ENCODE data around the gene HGD. TPM values are rescaled to one million over a fixed set of nuclear protein-coding genes. Genes with fewer than 3 reads are reported as not detected.
"Not testable (repeated sequence)": the region's sequence is repeated elsewhere in the genome, so short reads cannot be mapped to it uniquely, and the experiment has no call there.

The HGD gene
- polyA plus RNA-seq, 4 donors = 14.4 to 71.8 (median 43.7) TPM

DNA sequence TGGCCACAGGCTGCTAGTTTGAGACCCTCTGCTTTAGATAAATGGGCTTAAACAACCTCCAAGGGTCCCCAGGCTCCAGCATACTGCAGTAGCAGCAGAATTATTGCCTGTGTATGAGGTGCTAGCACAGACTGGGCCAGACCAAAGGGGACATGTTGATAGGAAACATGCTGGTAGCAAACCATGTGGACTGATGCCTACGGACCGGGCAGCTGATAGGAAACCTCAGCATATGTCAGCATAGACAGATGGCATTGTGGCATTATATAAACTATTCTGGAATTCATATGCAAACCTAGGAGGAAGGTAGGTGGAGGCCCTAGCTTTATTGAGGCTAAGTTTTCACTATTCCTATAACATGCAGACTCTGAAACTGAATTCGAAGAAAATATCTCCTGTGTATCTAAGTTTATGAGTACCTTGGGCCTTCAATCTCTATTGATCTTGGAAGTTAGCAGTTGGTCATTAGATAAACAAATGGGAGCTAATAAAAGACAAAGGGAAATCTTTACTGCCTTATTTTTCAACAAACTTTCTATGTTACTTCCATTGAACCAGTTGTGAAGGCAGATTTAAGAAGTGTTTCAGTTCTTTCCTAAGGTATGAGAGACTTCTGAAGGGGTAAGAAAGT, 1.7 kb upstream of the HGD start:
- no peak overlapping the region for H3K27ac ChIP-seq (ENCODE audit: low read depth in 1 of 3, low read length in 2 of 3)
- no peak overlapping the region for H3K4me3 ChIP-seq (ENCODE audit: low read depth in 1 of 3, low read length in 3 of 3)
- FAIRE-seq = no peak
- 61 to 77% (median 65%) methylated on average over 3 of the region's 3 CpGs for WGBS, 3 donors
- peak; percentile 4 to 16 for DNase-seq
- peaks cover 0 to 2% (median 0%) of the 10 kb centered on the region in 3 donors for H3K36me3 ChIP-seq (ENCODE audit: control insufficient read depth in 3 of 3, insufficient read depth in 2 of 3, low read depth in 1 of 3, low read length in 3 of 3)
- no peaks in the 10 kb centered on the region for H3K27me3 ChIP-seq (ENCODE audit: control insufficient read depth in 3 of 3, insufficient read depth in 3 of 3, low read length in 3 of 3)
- no peaks in the 10 kb centered on the region for H3K9me3 ChIP-seq (ENCODE audit: control insufficient read depth in 2 of 2, insufficient read depth in 1 of 2, low read depth in 1 of 2, low read length in 1 of 2)
- H3K4me1 ChIP-seq (ENCODE audit: control insufficient read depth in 3 of 3, insufficient read depth in 2 of 3, low read depth in 1 of 3, low read length in 2 of 3) = peaks cover 2 to 30% (median 5%) of the 10 kb centered on the region in 3 donors

GRCh38 chr3:120683213-120683612, 1.2 kb upstream of the HGD start:
- Histone ChIP-seq H3K4me1 (ENCODE audit: control insufficient read depth in 3 of 3, insufficient read depth in 2 of 3, low read depth in 1 of 3, low read length in 2 of 3) (peaks cover 2 to 33% (median 5%) of the 10 kb centered on the region in 3 donors), H3K9me3 (ENCODE audit: control insufficient read depth in 2 of 2, insufficient read depth in 1 of 2, low read depth in 1 of 2, low read length in 1 of 2) (no peaks in the 10 kb centered on the region), H3K27ac (ENCODE audit: low read depth in 1 of 3, low read length in 2 of 3) (peak overlapping the region in 1 of 3 donors; percentile 75), H3K4me3 (ENCODE audit: low read depth in 1 of 3, low read length in 3 of 3) (no peak overlapping the region), H3K27me3 (ENCODE audit: control insufficient read depth in 3 of 3, insufficient read depth in 3 of 3, low read length in 3 of 3) (no peaks in the 10 kb centered on the region), H3K36me3 (ENCODE audit: control insufficient read depth in 3 of 3, insufficient read depth in 2 of 3, low read depth in 1 of 3, low read length in 3 of 3) (peaks cover 0 to 2% (median 0%) of the 10 kb centered on the region in 3 donors)
- WGBS, 3 donors = 90 to 97% (median 95%) methylated on average over 1 of the region's 1 CpG
- DNase-seq (peak in 1 of 2 donors; percentile 4), FAIRE-seq (no peak)

- Histone ChIP-seq H3K36me3 (ENCODE audit: control insufficient read depth in 3 of 3, insufficient read depth in 2 of 3, low read depth in 1 of 3, low read length in 3 of 3) (no peaks in the 10 kb centered on the region), H3K9me3 (ENCODE audit: control insufficient read depth in 2 of 2, insufficient read depth in 1 of 2, low read depth in 1 of 2, low read length in 1 of 2) (no peaks in the 10 kb centered on the region), H3K4me3 (ENCODE audit: low read depth in 1 of 3, low read length in 3 of 3) (peak overlapping the region in 2 of 3 donors; percentile 36 to 51), H3K4me1 (ENCODE audit: control insufficient read depth in 3 of 3, insufficient read depth in 2 of 3, low read depth in 1 of 3, low read length in 2 of 3) (peaks cover 2 to 33% (median 5%) of the 10 kb centered on the region in 3 donors), H3K27me3 (ENCODE audit: control insufficient read depth in 3 of 3, insufficient read depth in 3 of 3, low read length in 3 of 3) (no peaks in the 10 kb centered on the region), H3K27ac (ENCODE audit: low read depth in 1 of 3, low read length in 2 of 3) (peak overlapping the region in 2 of 3 donors; percentile 9 to 85)
- WGBS, 3 donors = 48 to 90% (median 70%) methylated on average over 4 of the region's 4 CpGs
- FAIRE-seq (no peak), DNase-seq (no peak)
Measured at GRCh38 chr3:120681506-120682038, 467 bp downstream of the HGD start.

DNA sequence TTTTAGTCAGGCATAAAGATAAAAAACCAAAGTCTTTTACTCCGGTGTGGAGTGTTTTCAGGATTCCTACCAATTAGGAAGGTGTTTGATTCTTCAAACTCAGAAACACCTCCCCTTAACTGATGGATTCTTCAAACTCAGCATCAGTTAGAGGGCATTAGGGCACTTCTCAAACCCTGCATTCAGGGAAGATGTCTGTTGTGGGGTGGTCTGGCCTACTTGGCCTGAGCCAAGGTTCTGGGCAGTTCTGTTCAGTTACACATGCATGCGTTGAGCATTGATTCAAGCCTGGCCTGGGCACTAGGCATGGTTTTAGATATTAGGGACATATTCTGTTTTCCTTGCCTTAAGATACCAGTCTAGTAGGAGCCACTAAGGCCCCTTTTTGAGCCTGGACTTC, 1.0 kb downstream of the HGD start:
- H3K4me3 ChIP-seq (ENCODE audit: low read depth in 1 of 3, low read length in 3 of 3) = peak overlapping the region in 2 of 3 donors; percentile 36 to 51
- DNase-seq = peak in 1 of 2 donors; percentile 4
- H3K27ac ChIP-seq (ENCODE audit: low read depth in 1 of 3, low read length in 2 of 3) = no peak overlapping the region
- peaks cover 2 to 33% (median 5%) of the 10 kb centered on the region in 3 donors for H3K4me1 ChIP-seq (ENCODE audit: control insufficient read depth in 3 of 3, insufficient read depth in 2 of 3, low read depth in 1 of 3, low read length in 2 of 3)
- no peaks in the 10 kb centered on the region for H3K9me3 ChIP-seq (ENCODE audit: control insufficient read depth in 2 of 2, insufficient read depth in 1 of 2, low read depth in 1 of 2, low read length in 1 of 2)
- no peak for FAIRE-seq
- no peaks in the 10 kb centered on the region for H3K36me3 ChIP-seq (ENCODE audit: control insufficient read depth in 3 of 3, insufficient read depth in 2 of 3, low read depth in 1 of 3, low read length in 3 of 3)
- WGBS, 3 donors = 36 to 94% (median 58%) methylated on average over 2 of the region's 2 CpGs
- no peaks in the 10 kb centered on the region for H3K27me3 ChIP-seq (ENCODE audit: control insufficient read depth in 3 of 3, insufficient read depth in 3 of 3, low read length in 3 of 3)

GRCh38 chr3:120680193-120680894, 1.7 kb downstream of the HGD start:
- 84 to 92% (median 87%) methylated on average over 3 of the region's 3 CpGs for WGBS, 3 donors
- H3K9me3 ChIP-seq (ENCODE audit: control insufficient read depth in 2 of 2, insufficient read depth in 1 of 2, low read depth in 1 of 2, low read length in 1 of 2) = no peaks in the 10 kb centered on the region
- H3K4me3 ChIP-seq (ENCODE audit: low read depth in 1 of 3, low read length in 3 of 3) = peak overlapping the region in 1 of 3 donors; percentile 51
- DNase-seq (peak in 1 of 2 donors; percentile 47), FAIRE-seq (no peak)
- peaks cover 2 to 33% (median 5%) of the 10 kb centered on the region in 3 donors for H3K4me1 ChIP-seq (ENCODE audit: control insufficient read depth in 3 of 3, insufficient read depth in 2 of 3, low read depth in 1 of 3, low read length in 2 of 3)
- peaks cover 0 to 2% (median 0%) of the 10 kb centered on the region in 3 donors for H3K36me3 ChIP-seq (ENCODE audit: control insufficient read depth in 3 of 3, insufficient read depth in 2 of 3, low read depth in 1 of 3, low read length in 3 of 3)
- no peaks in the 10 kb centered on the region for H3K27me3 ChIP-seq (ENCODE audit: control insufficient read depth in 3 of 3, insufficient read depth in 3 of 3, low read length in 3 of 3)
- H3K27ac ChIP-seq (ENCODE audit: low read depth in 1 of 3, low read length in 2 of 3) = peak overlapping the region in 1 of 3 donors; percentile 21

DNA sequence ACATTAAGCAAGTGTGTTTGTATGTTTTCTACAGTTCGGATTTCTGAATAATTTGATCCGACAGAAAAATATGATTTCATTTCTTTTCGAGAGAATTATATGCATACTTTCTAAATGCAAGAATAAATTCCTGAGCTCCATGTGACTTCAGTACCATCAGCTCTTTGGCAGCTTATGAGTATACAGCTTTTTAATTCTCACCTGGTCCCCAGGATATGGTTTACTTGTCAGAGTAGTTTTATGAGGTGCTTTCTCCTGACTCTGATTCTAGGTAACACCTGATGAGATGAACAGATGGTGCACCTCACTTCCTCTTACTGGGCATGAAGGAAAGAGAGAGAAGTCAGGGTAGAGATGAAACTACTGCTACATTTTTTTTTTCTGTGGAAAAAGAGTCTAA, 3.1 kb downstream of the HGD start:
- Histone ChIP-seq H3K4me1 (ENCODE audit: control insufficient read depth in 3 of 3, insufficient read depth in 2 of 3, low read depth in 1 of 3, low read length in 2 of 3) (peaks cover 2 to 33% (median 5%) of the 10 kb centered on the region in 3 donors), H3K4me3 (ENCODE audit: low read depth in 1 of 3, low read length in 3 of 3) (no peak overlapping the region), H3K27me3 (ENCODE audit: control insufficient read depth in 3 of 3, insufficient read depth in 3 of 3, low read length in 3 of 3) (no peaks in the 10 kb centered on the region), H3K9me3 (ENCODE audit: control insufficient read depth in 2 of 2, insufficient read depth in 1 of 2, low read depth in 1 of 2, low read length in 1 of 2) (no peaks in the 10 kb centered on the region), H3K36me3 (ENCODE audit: control insufficient read depth in 3 of 3, insufficient read depth in 2 of 3, low read depth in 1 of 3, low read length in 3 of 3) (peaks cover 0 to 2% (median 0%) of the 10 kb centered on the region in 3 donors), H3K27ac (ENCODE audit: low read depth in 1 of 3, low read length in 2 of 3) (peak overlapping the region in 1 of 3 donors; percentile 71)
- no peak for FAIRE-seq
- DNase-seq = peak; percentile 35 to 52
- 11 to 43% (median 28%) methylated on average over 3 of the region's 3 CpGs for WGBS, 3 donors

DNA sequence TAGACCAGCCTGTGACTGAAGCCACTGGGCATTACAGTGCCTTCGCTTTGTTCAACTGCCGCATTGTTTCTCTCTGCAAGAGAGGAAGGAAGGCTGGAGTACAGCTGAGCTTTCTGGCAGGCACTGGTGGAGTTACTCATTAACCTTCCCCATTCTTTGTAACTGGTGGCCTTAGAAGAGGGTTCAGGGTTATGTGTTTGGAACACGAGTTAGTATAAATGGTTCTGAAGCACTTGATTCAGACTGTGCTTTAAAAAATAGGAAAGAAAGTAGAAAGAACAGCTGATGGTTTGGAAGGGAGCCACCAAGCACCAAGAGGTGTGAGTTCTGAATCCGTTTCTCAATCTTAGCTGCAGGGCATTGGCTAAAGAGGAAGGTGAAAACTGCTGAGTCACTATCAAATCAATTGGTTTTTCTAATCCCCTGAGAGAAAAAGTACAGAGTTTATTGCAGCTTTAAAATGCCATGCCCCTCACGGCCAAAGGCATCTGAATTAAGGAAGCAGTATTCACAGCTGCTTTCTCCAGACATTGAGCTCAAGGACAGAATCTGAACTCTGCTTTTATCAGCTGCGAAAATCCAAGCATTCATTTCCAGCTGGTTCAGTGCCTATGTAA, 3.6 kb downstream of the HGD start:
- Histone ChIP-seq H3K9me3 (ENCODE audit: control insufficient read depth in 2 of 2, insufficient read depth in 1 of 2, low read depth in 1 of 2, low read length in 1 of 2) (no peaks in the 10 kb centered on the region), H3K27me3 (ENCODE audit: control insufficient read depth in 3 of 3, insufficient read depth in 3 of 3, low read length in 3 of 3) (no peaks in the 10 kb centered on the region), H3K4me1 (ENCODE audit: control insufficient read depth in 3 of 3, insufficient read depth in 2 of 3, low read depth in 1 of 3, low read length in 2 of 3) (peaks cover 2 to 32% (median 5%) of the 10 kb centered on the region in 3 donors), H3K36me3 (ENCODE audit: control insufficient read depth in 3 of 3, insufficient read depth in 2 of 3, low read depth in 1 of 3, low read length in 3 of 3) (peaks cover 0 to 2% (median 0%) of the 10 kb centered on the region in 3 donors), H3K27ac (ENCODE audit: low read depth in 1 of 3, low read length in 2 of 3) (peak overlapping the region; percentile 8 to 71 (median 50)), H3K4me3 (ENCODE audit: low read depth in 1 of 3, low read length in 3 of 3) (peak overlapping the region in 1 of 3 donors; percentile 21)
- DNase-seq (peak; percentile 86 to 90), FAIRE-seq (no peak)
- WGBS, 3 donors = 3 to 19% (median 8%) methylated on average over 6 of the region's 6 CpGs

DNA sequence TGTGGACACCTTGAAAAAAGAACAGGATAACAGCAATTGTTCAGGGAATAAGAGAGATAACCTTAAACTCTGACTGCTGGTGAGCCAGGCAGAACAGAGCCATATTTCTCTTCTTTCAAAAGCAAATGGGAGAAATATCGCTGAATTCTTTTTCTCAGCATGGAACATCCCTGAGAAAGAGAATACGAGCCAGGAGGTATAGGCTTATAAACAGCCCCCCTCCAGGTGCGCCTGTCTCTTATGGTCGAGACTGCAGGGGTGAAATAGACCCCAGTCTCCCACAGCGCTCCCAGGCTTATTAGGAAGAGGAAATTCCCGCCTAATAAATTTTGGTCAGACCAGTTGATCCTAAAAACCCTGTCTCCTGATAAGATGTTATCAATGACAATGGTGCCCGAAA, 4.8 kb downstream of the HGD start:
- not testable (repeated sequence) for FAIRE-seq
- 92 to 95% (median 92%) methylated on average over 7 of the region's 7 CpGs for WGBS, 3 donors

More for the DNA sequence above, 4.8 kb downstream of the HGD start:
- peaks cover 0 to 19% (median 2%) of the 10 kb centered on the region in 3 donors for H3K4me1 ChIP-seq (ENCODE audit: control insufficient read depth in 3 of 3, insufficient read depth in 2 of 3, low read depth in 1 of 3, low read length in 2 of 3)
- H3K27me3 ChIP-seq (ENCODE audit: control insufficient read depth in 3 of 3, insufficient read depth in 3 of 3, low read length in 3 of 3); H3K4me3 ChIP-seq (ENCODE audit: low read depth in 1 of 3, low read length in 3 of 3); H3K36me3 ChIP-seq (ENCODE audit: control insufficient read depth in 3 of 3, insufficient read depth in 2 of 3, low read depth in 1 of 3, low read length in 3 of 3); DNase-seq; H3K9me3 ChIP-seq (ENCODE audit: control insufficient read depth in 2 of 2, insufficient read depth in 1 of 2, low read depth in 1 of 2, low read length in 1 of 2); H3K27ac ChIP-seq (ENCODE audit: low read depth in 1 of 3, low read length in 2 of 3): not testable (repeated sequence)

All from small intestine (tissue), 7 donors.